Left lung (tissue), 14 donors: Measurements from ENCODE around the gene PTGDR2. TPM values are rescaled to one million over a fixed set of nuclear protein-coding genes. Genes with fewer than 3 reads are reported as not detected.

Experiments
- ATAC-seq: fragments of 200-7000 bp; cut with Tn5 transposase; one replicate; pipeline ENCODE4 v1.9.1; 2020; ENCODE audit warnings: moderate library complexity
- DNase-seq, 4 donors: peaks; one replicate each; pipeline ENCODE4 v3.0.0-alpha.2; 2013 to 2020
- H3K27ac ChIP-seq, 2 donors: fragments of 200-600 bp; sonication (generic) in 1 of 2; one replicate each; pipeline versions ENCODE4 v1.5.0 to v1.8.0; 2020 to 2021
- H3K27me3 ChIP-seq, 2 donors: fragments of 200-600 bp; sonication (generic) in 1 of 2; one replicate each; pipeline versions ENCODE4 v1.5.0 to v1.8.0; 2020 to 2021
- H3K36me3 ChIP-seq, 2 donors: fragments of 200-600 bp; sonication (generic) in 1 of 2; one replicate each; pipeline versions ENCODE4 v1.5.0 to v1.8.0; 2020 to 2021
- H3K4me1 ChIP-seq, 2 donors: fragments of 200-600 bp; one replicate each; pipeline ENCODE4 v1.8.0; 2021
- H3K4me3 ChIP-seq, 2 donors: fragments of 200-600 bp; sonication (generic) in 1 of 2; one replicate each; pipeline versions ENCODE4 v1.5.0 to v1.8.0; 2020 to 2021; ENCODE audit warnings: mild to moderate bottlenecking in 1 of 2
- H3K9me3 ChIP-seq, 2 donors: fragments of 200-600 bp; sonication (generic) in 1 of 2; one replicate each; pipeline versions ENCODE4 v1.5.0 to v1.8.0; 2020 to 2021
- CTCF ChIP-seq, 2 donors: fragments of 200-600 bp; sonication (generic) in 1 of 2; IDR thresholded peaks; one replicate each; pipeline versions ENCODE4 v1.5.0 to v1.8.0; 2021; ENCODE audit warnings: antibody characterized with exemption in 2 of 2
- intact Hi-C, 2 donors: fragments of 100-400 bp; cut with DNase I; formaldehyde crosslinking; loops; one replicate each; pipeline versions ENCODE4 v1.11.2 to v1.14.2; 2022
- long read RNA-seq, 12 donors: library from polyadenylated mRNA in 2 of 12; unstranded in 2 of 12; transcript quantifications; one replicate each; pipeline ENCODE4 v2.0.0 and lab custom pipeline, GENCODE V29; 2019 to 2026
- polyA plus RNA-seq, 6 donors: library from polyadenylated mRNA; unstranded; fragments of 120-200 nt; gene quantifications; one replicate each; pipeline ENCODE4 v1.2.1, GENCODE V29; 2013; ENCODE audit not compliant: insufficient read length in 6 of 6
- total RNA-seq, 2 donors: library from RNA; stranded (reverse); fragmentation: NEBNext Ultra II Directional; extraction: Animal tissue kit (Norgen Biotek cat#: 25700); gene quantifications; one replicate each; pipeline ENCODE4 v1.2.1, GENCODE V29; 2021
- donor health status: DM: no; HTN: yes; CAD: no.
- donor health status: DM: no; HTN: no; CAD: no.

The PTGDR2 gene
- total RNA-seq (under 1 TPM in 1 of 2 donors, not detected in 1; 0.21 TPM), polyA plus RNA-seq (under 1 TPM; 0.17 to 0.41 (median 0.21) TPM)
- long read RNA-seq, donor 1: 0 reads
- long read RNA-seq, donor 2: 0 reads
- long read RNA-seq, donor 3: 0 reads
- long read RNA-seq, donor 4: 0 reads
- long read RNA-seq, donor 5: 0 reads
- long read RNA-seq, donor 6: 0 reads
- long read RNA-seq, donor 7: 0 reads
- long read RNA-seq, donor 8: 0 reads
- long read RNA-seq, donor 9: 0 reads
- long read RNA-seq, donor 10: 0 reads
- long read RNA-seq, donor 11, partial matches to known transcripts: 0 of 1 reads
- long read RNA-seq, donor 11, other reads (novel, unspliced or antisense): 0 of 1 reads
- long read RNA-seq, donor 12, partial matches to known transcripts: 0 of 1 reads
- long read RNA-seq, donor 12, other reads (novel, unspliced or antisense): 0 of 1 reads

- Histone ChIP-seq H3K27me3 (peaks cover 0 to 11% of the 10 kb centered on the region in 2 donors), H3K27ac (no peak within 1 kb of the TSS), H3K4me1 (no peaks in the 10 kb centered on the region), H3K4me3 (no peak within 1 kb of the TSS), H3K9me3 (no peaks in the 10 kb centered on the region), H3K36me3 (peaks cover 0 to 26% of the 10 kb centered on the region in 2 donors)
- ATAC-seq: no peak
- no peak for TF ChIP-seq CTCF (IDR thresholded peaks at IDR 0.05)
- intact Hi-C loops: no loop called here
- DNase-seq: no peak
These were observed at the start of gene PTGDR2 for GRCh38 chr11:60855726-60856633. PTGDR2 (minus strand) TSS chr11:60855950; CDS start chr11:60853722, 2,228 bp downstream.

- no peaks in the 10 kb centered on the region for H3K27me3 ChIP-seq
- peak overlapping the region in 1 of 2 donors; percentile 71 for H3K4me3 ChIP-seq
- no peak for TF ChIP-seq CTCF (IDR thresholded peaks at IDR 0.05)
- ATAC-seq: no peak
- no peaks in the 10 kb centered on the region for H3K9me3 ChIP-seq
- no peak for DNase-seq
- peaks cover 0 to 38% of the 10 kb centered on the region in 2 donors for H3K36me3 ChIP-seq
- H3K27ac ChIP-seq: peak overlapping the region in 1 of 2 donors; percentile 90
- intact Hi-C loops: no loop called here
- peaks cover 0 to 32% of the 10 kb centered on the region in 2 donors for H3K4me1 ChIP-seq
These were observed 49.3 kb upstream of the PTGDR2 start for GRCh38 chr11:60905047-60905446.

GRCh38 chr11:60902625-60903024, 46.9 kb upstream of the PTGDR2 start:
- Histone ChIP-seq H3K36me3 (peaks cover 0 to 62% of the 10 kb centered on the region in 2 donors), H3K27me3 (no peaks in the 10 kb centered on the region), H3K4me1 (peaks cover 0 to 28% of the 10 kb centered on the region in 2 donors), H3K9me3 (no peaks in the 10 kb centered on the region), H3K27ac (no peak overlapping the region), H3K4me3 (no peak overlapping the region)
- DNase-seq (no peak), ATAC-seq (no peak)
- no peak for TF ChIP-seq CTCF (IDR thresholded peaks at IDR 0.05)
- intact Hi-C loops: no loop called here

GRCh38 chr11:60900673-60901404, 45.1 kb upstream of the PTGDR2 start:
- no peaks in the 10 kb centered on the region for H3K9me3 ChIP-seq
- TF ChIP-seq CTCF (IDR thresholded peaks at IDR 0.05): no peak
- no peak overlapping the region for H3K27ac ChIP-seq
- H3K4me3 ChIP-seq: no peak overlapping the region
- peaks cover 0 to 80% of the 10 kb centered on the region in 2 donors for H3K36me3 ChIP-seq
- ATAC-seq (no peak), DNase-seq (no peak)
- intact Hi-C loops: no loop called here
- no peaks in the 10 kb centered on the region for H3K27me3 ChIP-seq
- peaks cover 0 to 23% of the 10 kb centered on the region in 2 donors for H3K4me1 ChIP-seq
